Upper lobe of left lung (tissue), 4 donors: Measurements from ENCODE around the gene MACROD2.

Experiments used
- EP300 ChIP-seq, 4 donors: sonication (generic); formaldehyde crosslinking; IDR thresholded peaks; one replicate each; pipeline ENCODE4 v1.5.1; 2017; ENCODE audit warnings: antibody characterized with exemption in 4 of 4, control low read depth in 2 of 4
- POLR2AphosphoS5 ChIP-seq, 2 donors: sonication (generic); formaldehyde crosslinking; IDR thresholded peaks; one replicate each; pipeline ENCODE4 v1.5.1; 2017; ENCODE audit warnings: antibody characterized with exemption in 2 of 2
- TF ChIP-seq, protein P1 (sequence below), 6 experiments: fragments of 450-650 bp in 4 of 6; fragments of 200-600 bp in 2 of 6; sonication (generic) in 2 of 6; IDR thresholded peaks; one replicate each; pipeline ENCODE4 v1.5.1; 2016 to 2019; ENCODE audit warnings: antibody characterized with exemption in 6 of 6

DNA sequence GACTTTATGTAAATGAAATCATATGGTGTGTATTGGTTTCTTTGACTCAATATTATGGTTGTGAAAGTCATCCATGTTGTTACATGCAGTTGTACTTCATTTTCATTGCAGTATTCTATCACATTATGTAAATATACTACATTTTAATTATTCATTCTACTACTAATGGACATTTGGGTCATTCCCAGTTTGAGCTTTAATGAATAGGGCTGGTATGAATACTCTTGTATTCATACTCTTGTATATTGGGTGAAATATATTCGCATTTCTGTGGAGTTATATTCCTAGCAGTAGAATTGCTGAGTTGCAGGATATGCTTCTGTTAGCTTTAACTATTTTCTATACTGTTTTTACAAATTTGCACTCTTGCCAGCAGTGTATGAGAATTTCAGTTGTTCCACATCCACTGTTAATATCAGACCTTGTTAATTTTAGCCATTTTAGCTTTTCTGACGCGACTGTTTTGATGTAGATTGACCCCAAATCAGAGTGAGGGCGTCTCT, 1633.6 kb downstream of the MACROD2 start:
- TF ChIP-seq, protein P1, sequence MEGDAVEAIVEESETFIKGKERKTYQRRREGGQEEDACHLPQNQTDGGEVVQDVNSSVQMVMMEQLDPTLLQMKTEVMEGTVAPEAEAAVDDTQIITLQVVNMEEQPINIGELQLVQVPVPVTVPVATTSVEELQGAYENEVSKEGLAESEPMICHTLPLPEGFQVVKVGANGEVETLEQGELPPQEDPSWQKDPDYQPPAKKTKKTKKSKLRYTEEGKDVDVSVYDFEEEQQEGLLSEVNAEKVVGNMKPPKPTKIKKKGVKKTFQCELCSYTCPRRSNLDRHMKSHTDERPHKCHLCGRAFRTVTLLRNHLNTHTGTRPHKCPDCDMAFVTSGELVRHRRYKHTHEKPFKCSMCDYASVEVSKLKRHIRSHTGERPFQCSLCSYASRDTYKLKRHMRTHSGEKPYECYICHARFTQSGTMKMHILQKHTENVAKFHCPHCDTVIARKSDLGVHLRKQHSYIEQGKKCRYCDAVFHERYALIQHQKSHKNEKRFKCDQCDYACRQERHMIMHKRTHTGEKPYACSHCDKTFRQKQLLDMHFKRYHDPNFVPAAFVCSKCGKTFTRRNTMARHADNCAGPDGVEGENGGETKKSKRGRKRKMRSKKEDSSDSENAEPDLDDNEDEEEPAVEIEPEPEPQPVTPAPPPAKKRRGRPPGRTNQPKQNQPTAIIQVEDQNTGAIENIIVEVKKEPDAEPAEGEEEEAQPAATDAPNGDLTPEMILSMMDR (IDR thresholded peaks at IDR 0.05): no peak
- TF ChIP-seq EP300 (IDR thresholded peaks at IDR 0.05): no peak
- no peak for TF ChIP-seq POLR2AphosphoS5 (IDR thresholded peaks at IDR 0.05)
